GM21360 (cell line): ENCODE data around the gene DUS1L.

ENCODE experiments used
- ATAC-seq: cut with Tn5 transposase; IDR thresholded peaks from one replicate; pipeline ENCODE4 v1.9.1; 2021; ENCODE audit warnings: mild to moderate bottlenecking, moderate library complexity; ENCODE audit not compliant: unreplicated experiment

Gene DUS1L

GRCh38 chr17:82065638-82066303 lies at the start of gene DUS1L:
Gene DUS1L, minus strand, starts transcription at chr17:82065804. Its CDS starts 745 bp downstream, at chr17:82065059.
- peak; percentile 75 for ATAC-seq

DNA sequence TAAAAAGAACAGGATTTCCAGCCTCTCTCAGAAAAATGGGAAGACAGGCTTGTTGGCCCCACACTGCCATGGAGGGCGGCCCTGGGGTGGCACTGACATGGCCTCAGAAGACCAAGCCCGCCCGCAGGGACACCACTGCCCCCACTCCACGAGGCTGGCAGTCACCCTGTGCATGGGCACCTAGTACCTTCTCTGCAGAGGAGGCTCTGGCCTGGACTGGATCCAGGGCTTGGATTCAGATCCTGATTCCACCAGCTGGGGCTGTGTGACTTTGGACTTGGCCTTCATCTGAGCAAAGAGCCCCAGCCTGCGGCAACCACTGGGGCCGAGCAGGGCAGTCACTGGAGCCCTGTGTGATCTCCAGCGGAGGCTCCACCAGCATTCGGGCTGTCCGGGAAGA lies 49.3 kb upstream of the DUS1L start:
- ATAC-seq, result no peak

DNA sequence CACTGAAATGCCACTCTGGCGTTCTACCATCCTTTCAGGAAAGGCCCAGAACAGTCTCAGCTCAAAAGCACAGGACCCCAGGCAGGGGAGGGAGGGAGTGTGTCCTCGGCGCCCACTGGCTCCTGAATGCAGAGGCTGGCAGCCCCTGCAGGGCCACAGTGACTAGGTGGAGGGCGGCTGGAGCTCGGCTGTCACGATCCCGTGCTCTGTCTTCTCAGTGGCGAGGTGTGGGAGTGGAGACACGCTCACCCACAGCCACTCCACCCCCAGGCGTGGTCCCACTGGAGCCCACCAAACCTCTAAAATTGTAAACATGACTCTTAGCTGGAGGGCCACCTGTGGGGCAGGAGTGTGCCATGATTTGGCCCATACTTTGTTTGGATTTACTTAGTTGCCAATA lies 48.8 kb upstream of the DUS1L start:
- ATAC-seq, result no peak

DNA sequence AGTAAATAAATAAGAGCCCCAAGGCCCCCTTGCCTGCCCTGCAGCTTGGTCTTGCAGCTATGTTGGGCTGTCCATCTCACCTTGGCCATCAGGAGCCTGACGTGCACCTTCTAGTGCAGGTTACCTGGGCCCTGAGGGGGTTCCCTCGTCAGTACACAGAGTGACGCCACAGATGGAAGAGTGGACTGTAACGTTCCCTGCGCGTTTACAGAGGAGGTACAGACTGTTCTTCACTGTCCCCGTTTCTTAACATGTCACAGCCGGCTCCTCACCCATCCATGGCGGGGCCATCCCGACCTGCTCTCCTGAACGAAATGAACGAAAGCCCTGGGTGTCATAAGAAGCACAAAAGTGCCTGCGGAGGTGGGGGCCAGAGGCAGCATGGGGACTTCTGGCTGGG lies 48.3 kb upstream of the DUS1L start:
- no peak for ATAC-seq

- no peak for ATAC-seq
Measured at GRCh38 chr17:82113422-82113821, 47.8 kb upstream of the DUS1L start.

DNA sequence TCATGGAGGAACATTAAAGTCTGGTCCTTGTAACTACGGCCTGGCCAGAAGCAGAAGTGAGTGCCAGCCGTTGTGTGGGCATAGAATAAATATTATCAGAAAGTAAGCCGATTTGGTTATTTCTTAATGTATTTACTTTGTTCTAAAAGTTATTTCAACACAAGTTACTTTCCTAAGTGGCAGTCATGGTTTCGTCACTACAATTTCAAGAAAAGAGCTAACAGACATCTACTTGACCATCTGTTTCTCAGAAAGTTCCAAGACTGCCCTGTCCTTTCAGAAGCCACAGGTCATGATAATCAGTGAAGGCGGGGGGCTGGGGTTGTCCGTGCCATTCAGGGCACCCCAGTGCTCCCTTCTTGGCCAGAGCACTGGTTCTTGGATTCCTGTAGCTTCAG lies 47.3 kb upstream of the DUS1L start:
- no peak for ATAC-seq

DNA sequence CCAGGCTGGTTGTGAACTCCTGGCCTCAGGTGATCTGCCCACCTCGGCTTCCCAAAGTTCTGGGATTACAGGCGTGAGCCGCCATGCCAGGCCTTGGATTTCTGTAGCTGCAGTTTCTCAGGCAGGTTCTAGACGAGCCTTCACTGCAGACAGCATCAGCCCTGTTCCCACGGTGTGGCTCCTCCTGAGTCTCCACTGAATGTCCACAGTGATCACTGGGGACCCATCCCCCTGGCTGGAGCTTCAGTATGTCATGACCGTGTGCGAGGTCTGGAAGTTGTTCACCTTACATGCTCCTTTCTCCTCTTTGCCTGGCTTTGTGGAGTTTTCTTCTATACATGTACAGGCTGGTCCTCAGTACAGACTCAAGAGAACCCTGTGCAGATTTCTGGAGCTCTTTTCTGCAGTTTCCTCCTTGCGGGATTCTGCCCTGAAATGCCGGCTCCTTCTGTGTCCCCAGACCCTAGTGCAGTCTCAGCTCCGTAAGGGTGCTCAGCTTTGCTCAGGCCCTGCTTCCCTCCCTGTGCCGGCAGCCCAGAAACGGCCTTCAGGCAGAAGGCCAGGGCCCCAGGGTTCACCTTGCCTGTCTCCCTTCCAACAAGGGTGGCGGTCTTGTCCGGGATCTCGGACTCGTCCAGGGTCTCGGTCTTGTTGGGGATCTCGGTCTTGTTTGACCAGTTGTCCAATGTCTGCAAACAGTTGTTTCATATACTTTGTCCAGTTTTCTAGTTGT lies 46.7 kb upstream of the DUS1L start:
- ATAC-seq, result no peak

DNA sequence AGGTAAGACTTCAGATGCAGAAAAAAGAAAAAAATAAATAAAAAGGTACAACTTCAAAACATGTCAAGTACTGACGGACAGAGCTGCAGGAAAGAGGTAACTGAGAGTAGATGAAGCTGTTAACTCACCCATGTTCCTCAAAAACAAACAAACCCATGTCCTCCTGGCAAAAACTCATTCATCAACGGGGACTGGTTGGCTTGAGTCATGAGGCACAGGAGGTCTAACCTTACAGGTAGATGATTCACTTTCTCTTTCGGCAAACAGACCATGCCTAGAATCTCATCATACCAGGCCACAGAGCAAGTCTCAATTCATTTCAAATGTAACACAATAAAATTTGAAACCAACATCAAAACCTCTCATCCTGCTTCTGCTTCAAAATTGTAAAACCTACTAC lies 44.7 kb upstream of the DUS1L start:
- ATAC-seq, result no peak

DNA sequence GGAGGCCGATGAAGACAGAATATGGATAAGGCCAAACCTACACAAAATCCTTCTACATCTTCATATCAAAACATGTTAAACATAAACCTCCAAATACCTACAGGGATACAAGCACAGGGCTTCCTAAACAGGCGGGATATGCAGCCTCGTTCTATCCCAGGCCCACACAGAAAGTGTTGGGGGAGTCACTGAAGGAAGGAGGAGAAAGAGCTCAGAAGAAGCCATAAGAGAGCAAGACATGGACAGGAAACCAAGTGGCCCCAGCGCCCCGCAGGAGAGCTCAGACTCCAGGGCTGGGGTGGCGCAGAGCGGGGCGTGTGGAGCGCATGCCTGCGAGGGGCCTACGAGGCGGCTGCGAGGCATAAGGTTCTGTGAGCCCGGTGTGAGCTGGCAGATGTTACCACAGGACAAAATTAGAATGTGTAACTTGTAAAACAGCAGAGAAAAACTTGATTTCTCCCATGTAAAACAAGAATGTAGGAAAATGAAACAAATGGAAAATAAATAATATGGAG lies 43.4 kb upstream of the DUS1L start:
- ATAC-seq, result no peak

DNA sequence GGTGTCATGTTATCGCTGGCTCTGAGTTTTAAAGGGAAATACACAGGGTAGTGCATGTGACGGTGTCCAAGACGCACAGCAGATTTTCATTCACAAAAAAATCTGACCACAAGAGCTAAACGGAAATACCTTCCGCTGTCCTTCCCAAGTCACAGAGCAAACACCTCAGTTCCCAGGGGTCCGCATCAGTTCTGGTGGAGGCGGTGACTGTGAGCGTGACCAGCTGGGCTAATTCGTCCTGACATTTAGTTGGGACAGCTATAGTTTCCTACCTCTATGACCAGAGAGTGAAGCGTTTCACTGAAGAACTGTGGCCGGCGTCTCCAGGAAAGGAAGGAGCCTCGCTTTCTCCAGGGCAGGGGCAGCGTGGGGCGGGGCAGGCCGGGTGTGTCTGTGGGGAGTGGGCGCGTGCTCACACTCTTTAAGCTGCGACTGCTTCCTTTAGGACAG lies 42.9 kb upstream of the DUS1L start:
- ATAC-seq, result no peak

DNA sequence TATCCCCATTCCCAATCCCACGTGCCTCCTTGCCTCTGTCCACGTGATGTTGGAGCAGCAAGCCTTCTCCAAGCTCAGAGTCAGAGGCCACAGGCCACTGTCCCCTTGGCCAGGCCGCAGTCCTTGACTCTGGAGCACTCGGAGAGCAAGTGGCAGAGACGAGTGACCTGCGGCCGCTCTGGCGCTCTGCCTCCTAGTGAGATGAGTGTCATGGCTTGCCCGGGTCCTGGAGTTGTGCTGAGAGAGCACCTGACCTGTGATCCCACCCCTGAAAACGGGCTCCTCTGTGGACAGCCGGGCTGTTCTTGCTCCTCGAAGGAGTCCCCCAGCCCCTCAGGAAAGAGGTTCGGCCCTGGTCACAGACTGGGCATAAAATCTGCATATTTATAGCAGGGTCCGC lies 42.4 kb upstream of the DUS1L start:
- ATAC-seq, result no peak

- ATAC-seq, result no peak
Measured at GRCh38 chr17:82107341-82107860, 41.8 kb upstream of the DUS1L start.

DNA sequence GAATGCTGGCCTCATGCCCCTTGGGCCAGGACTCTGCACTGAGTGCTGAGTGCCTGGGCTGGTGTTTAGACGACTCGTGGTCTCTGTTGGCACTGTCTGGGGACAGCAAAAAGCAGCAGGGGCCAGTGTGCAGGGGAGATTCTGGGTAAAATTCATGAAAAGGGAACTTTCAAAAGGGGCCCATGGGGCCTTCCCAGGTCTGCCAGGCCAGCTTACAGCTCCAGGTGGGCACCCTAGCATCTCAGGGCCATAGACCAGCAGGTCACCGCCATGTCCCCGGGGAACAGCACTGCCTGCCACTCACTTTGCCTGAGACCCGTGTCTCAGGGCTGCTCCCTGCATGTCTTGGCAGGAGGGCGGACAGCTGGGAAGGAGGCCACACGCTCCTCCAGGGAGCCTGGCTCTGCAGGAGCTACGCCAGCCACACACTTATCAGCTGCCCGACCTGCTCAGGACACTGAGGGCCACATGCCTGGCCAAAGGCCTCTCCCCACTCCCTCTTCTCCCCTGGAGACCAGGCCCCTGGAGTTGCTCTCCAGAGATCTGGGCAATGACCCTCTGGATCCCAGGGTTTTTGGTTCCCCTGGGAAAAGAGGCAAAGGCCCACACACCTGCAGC lies 41.2 kb upstream of the DUS1L start:
- ATAC-seq, result no peak

GRCh38 chr17:82105882-82106687 lies 40.5 kb upstream of the DUS1L start:
- no peak for ATAC-seq

- ATAC-seq, result no peak
Measured at GRCh38 chr17:82105417-82105881, 39.8 kb upstream of the DUS1L start.

DNA sequence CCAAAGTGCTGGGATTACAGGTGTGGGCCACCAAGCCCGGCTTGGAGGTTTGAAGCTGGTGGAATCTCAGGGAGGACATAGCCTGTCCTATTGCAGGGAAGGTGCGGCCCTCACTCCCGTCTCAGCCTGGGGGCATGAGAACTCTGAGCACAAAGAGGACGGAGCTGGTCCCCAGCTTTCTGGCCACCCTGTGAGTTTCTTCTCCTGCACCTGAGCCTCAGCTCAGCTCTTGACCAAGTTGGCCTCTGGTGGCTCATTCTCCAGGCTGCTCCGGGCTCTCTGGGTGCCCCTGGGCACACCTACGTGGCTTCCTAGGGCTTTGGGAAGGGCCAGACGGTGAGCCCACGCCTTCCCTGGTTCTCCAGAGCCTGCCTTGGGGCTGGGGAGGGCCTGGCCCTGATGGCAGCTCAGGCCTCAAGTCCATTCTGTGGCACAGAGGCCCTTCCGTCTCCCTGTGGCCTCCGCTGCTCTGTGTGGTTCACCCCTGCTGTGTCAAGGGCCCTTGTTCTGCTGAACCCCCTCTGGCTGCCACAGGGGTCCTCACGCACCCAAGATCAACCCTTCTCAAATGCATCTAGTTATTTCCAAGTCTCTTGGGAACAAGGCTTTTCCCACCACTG lies 39.3 kb upstream of the DUS1L start:
- no peak for ATAC-seq

DNA sequence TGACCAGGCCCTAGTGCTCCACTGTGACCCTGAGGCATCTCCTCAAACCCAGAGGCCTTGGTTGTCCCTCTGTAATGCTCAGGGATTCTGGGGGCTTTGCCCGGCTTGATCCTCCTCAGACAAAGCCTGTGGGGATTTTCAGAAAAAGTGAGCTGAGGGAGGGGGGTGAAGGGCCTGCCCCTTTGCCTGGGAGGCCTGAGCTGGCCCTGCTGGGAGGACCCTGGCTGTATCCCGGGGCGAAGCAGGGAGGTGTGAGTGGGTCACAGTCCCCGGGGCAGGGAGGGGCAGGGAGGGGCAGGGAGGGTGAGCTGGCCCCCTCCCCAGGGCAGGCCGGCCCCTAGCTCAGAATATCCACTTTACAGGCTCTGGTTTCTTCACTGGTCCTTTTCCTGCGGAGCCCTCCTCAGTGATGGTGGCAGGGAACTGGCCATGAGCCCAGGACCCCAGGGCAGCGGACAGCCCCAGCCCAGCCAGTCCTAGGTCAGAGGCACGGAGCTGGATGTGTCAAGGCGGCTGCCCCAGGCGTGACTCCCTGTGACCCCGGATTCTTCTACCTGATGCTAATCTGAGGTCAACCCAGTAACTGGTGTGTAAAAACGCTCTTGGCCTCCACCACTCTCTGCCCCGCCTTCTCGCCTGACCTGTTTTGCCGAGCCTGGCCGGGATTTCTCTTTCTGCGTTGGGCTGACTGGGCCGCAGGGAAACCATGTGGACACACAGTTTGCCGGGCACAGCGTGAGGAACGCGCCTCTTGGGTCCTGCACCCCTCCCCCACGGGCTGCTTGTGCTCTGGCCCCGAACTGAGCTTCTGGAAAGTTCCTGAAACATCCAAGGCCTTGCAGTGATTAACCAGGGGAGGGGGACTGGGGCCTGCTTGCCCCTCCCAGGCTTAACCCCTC lies 38.2 kb upstream of the DUS1L start:
- ATAC-seq, result no peak

GRCh38 chr17:82101767-82102679 lies 36.4 kb upstream of the DUS1L start:
- ATAC-seq, result no peak
